Measurements from ENCODE around the gene KIAA1755.
"Not testable (repeated sequence)": the region's sequence is repeated elsewhere in the genome, so short reads cannot be mapped to it uniquely, and the experiment has no call there.

Gene KIAA1755

GRCh38 chr20:38258545-38259215 lies 1.9 kb downstream of the KIAA1755 start:
- H3K4me3 ChIP-seq (ENCODE audit: low read depth, low read length), result no peak overlapping the region
- no peak for DNase-seq (ENCODE audit: low read depth)
- in situ Hi-C loops (cut with HindIII; ENCODE audit: low sequenced_read_pairs), result no loop called here
- no peak for TF ChIP-seq CTCF (IDR thresholded peaks at IDR 0.05; ENCODE audit: low read depth, low read length, missing control alignments)

DNA sequence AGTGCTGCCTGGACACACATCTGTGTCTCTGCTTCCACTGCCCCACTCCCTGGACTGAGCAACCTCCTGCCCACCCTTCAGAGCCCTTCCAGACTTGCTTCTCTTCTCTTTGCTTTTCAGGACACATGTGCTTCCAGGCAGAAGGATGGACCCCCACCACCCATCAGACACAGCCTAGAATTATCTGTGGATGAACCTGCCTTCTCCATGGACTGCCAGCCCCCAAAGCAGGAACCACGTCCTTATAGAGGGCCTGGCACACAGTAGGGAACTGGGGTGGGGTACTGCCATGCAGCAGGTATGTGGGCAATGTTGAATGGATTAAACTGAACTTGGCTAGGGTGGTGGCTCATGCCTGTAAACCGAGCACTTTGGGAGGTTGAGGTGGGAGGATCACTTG lies 3.6 kb downstream of the KIAA1755 start:
- in situ Hi-C loops (cut with HindIII; ENCODE audit: low sequenced_read_pairs), result no loop called here
- no peak for TF ChIP-seq CTCF (IDR thresholded peaks at IDR 0.05; ENCODE audit: low read depth, low read length, missing control alignments)
- H3K4me3 ChIP-seq (ENCODE audit: low read depth, low read length), result no peak overlapping the region
- DNase-seq (ENCODE audit: low read depth), result no peak

DNA sequence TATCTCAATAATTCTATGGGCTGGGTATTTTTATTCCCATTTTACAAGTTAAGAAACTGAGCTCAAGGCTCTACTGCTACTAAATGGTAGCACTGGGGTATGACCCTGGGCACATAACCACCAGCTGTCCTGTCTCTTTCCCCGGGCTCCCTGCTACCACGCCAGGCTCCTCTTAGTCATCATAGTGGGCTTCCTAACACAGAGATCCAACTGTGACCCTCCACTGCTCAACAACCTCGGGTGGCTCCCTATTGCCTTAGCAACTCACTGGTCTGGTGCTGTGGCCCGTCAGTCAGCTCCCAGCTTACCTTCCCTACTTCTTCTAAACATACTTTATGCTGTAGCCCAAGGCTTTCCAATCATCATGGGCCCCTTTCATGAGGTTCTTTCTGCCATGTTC lies 4.5 kb downstream of the KIAA1755 start:
- in situ Hi-C loops (cut with HindIII; ENCODE audit: low sequenced_read_pairs), result no loop called here
- DNase-seq (ENCODE audit: low read depth), result no peak
- TF ChIP-seq CTCF (IDR thresholded peaks at IDR 0.05; ENCODE audit: low read depth, low read length, missing control alignments), result no peak
- H3K4me3 ChIP-seq (ENCODE audit: low read depth, low read length), result no peak overlapping the region

DNA sequence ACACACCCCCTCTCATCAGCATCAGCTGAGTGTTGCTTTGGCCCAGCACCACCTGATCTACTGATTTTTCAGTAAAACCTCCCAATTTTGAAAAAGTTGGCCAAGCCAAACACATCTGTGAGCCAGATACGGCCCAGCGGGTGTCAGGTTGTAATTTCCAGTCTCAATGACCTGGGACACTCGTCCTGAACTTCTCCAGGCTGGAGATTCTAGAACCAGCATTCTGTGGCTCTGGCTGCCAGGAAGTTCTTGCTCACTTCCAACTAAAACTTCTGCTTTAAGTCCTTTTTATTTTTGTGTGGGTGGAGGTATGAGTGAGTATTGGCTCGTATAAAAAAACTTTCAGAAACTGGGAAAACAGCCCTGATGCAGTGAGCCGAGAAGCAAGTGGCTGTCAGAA lies 5.1 kb downstream of the KIAA1755 start:
- TF ChIP-seq CTCF (IDR thresholded peaks at IDR 0.05; ENCODE audit: low read depth, low read length, missing control alignments), result no peak
- DNase-seq (ENCODE audit: low read depth), result no peak
- in situ Hi-C loops (cut with HindIII; ENCODE audit: low sequenced_read_pairs), result no loop called here

DNA sequence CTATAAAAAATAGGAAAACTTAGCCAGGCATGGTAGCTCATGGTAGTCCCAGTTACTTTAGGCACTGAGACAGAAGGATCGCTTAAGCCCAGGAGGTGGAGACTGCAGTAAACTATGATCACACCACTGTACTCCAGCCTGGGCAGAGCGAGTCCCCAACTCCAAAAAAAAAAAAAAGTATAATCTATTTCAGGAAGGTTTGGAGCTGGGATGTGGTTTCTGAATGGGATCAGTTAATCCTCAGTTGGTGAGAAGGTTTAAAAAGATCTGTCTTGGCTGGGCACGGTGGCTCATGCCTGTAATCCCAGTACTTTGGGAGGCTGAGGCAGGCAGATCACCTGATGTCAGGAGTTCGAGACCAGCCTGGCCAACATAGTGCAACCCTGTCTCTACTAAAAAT lies 5.9 kb downstream of the KIAA1755 start:
- H3K4me3 ChIP-seq (ENCODE audit: low read depth, low read length); in situ Hi-C loops (cut with HindIII; ENCODE audit: low sequenced_read_pairs); DNase-seq (ENCODE audit: low read depth): not testable (repeated sequence)

More for the DNA sequence above, 5.1 kb downstream of the KIAA1755 start:
- no peak overlapping the region for H3K4me3 ChIP-seq (ENCODE audit: low read depth, low read length)

- no peak for TF ChIP-seq CTCF (IDR thresholded peaks at IDR 0.05; ENCODE audit: low read depth, low read length, missing control alignments)
- no peak for DNase-seq (ENCODE audit: low read depth)
- in situ Hi-C loops (cut with HindIII; ENCODE audit: low sequenced_read_pairs), result no loop called here
- no peak overlapping the region for H3K4me3 ChIP-seq (ENCODE audit: low read depth, low read length)
These were observed 7.0 kb downstream of the KIAA1755 start for GRCh38 chr20:38253571-38253970.

DNA sequence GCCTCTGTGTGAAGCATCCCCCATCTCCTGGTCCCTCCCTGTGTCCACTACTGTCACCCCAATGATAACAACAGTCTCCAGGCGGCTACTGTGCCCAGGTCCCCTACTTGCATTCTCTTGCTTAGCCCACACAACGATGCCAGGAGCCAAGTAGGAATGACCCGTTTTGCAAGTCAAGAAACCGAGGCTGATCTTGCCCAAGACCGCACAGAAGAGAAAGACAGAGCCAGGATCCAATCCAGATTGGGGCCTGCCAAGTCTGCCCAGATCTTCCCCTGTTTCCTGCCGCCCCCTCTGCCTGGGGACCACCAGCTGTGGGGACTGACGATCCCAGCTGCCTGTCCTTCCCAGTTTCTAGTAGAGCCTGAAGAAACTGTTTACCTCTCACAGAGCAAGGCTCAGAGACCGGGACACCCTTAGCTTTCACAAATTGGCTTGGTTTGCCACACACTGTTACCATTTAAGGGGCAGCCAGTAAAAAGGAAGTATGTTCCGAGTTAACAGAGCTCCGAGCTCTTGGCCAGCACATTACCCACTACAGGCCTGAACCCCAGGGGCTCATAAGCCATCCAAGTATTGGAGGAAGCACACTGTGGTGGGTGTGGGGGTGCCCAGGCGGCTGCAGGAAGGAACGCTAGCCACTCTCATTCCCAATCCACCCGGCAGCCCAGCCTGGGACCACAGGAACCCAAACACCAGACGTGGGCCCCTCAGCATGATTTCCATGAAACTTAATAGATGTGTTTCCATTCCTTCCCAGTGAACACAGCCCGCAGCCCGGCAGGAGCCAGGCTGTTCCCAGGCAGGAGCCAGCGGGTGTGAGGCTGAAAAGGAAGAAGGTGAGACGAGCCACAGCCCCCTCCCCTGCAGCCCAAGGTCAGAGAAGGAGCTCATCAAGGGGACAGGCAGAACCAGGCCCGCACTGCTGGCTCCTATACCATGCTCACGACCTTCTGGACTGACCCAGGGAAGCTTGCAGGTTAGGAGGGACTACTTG lies 7.9 kb downstream of the KIAA1755 start:
- no peak for TF ChIP-seq CTCF (IDR thresholded peaks at IDR 0.05; ENCODE audit: low read depth, low read length, missing control alignments)
- H3K4me3 ChIP-seq (ENCODE audit: low read depth, low read length), result no peak overlapping the region
- DNase-seq (ENCODE audit: low read depth), result peak; percentile 91

GRCh38 chr20:38251441-38251840 lies 9.1 kb downstream of the KIAA1755 start:
- in situ Hi-C loops (cut with HindIII; ENCODE audit: low sequenced_read_pairs); H3K4me3 ChIP-seq (ENCODE audit: low read depth, low read length); DNase-seq (ENCODE audit: low read depth): not testable (repeated sequence)

More for the DNA sequence above, 7.9 kb downstream of the KIAA1755 start:
- in situ Hi-C loops (cut with HindIII; ENCODE audit: low sequenced_read_pairs), result no loop called here

Measured in astrocyte of the cerebellum (primary cell).